Small intestine (tissue), 7 donors: ENCODE data around the gene PARD3B. TPM values are rescaled to one million over a fixed set of nuclear protein-coding genes. Genes with fewer than 3 reads are reported as not detected.
A peak's percentile ranks its signal among the peaks of the same experiment; 100 is the strongest.

Experiments used
- DNase-seq, 2 donors: peaks; one replicate each; pipeline versions ENCODE4 v3.0.0 to v3.0.0-alpha.2; 2013
- FAIRE-seq: peaks from 2 replicates; lab custom pipeline; 2012; peaks lifted over from hg19 to GRCh38; lab: Jason Lieb, UNC
- H3K27ac ChIP-seq, 3 donors: one replicate each; pipeline ENCODE4 v1.5.1; 2013; ENCODE audit warnings: low read length in 2 of 3, mild to moderate bottlenecking in 2 of 3, control low read depth in 1 of 3, inconsistent platforms in 1 of 3, low read depth in 1 of 3, moderate library complexity in 1 of 3
- H3K27me3 ChIP-seq, 3 donors: one replicate each; pipeline ENCODE4 v1.6.1; 2013; ENCODE audit warnings: low read length in 3 of 3, inconsistent platforms in 1 of 3; ENCODE audit not compliant: control insufficient read depth in 3 of 3, insufficient read depth in 3 of 3
- H3K36me3 ChIP-seq, 3 donors: one replicate each; pipeline ENCODE4 v1.6.1; 2013; ENCODE audit warnings: low read length in 3 of 3, inconsistent platforms in 1 of 3, low read depth in 1 of 3, mild to moderate bottlenecking in 1 of 3, moderate library complexity in 1 of 3; ENCODE audit not compliant: control insufficient read depth in 3 of 3, insufficient read depth in 2 of 3
- H3K4me1 ChIP-seq, 3 donors: one replicate each; pipeline ENCODE4 v1.6.1; 2013; ENCODE audit warnings: low read length in 2 of 3, inconsistent platforms in 1 of 3, low read depth in 1 of 3, mild to moderate bottlenecking in 1 of 3, moderate library complexity in 1 of 3; ENCODE audit not compliant: control insufficient read depth in 3 of 3, insufficient read depth in 2 of 3
- H3K4me3 ChIP-seq, 3 donors: one replicate each; pipeline ENCODE4 v1.5.1; 2013; ENCODE audit warnings: low read length in 3 of 3, control low read depth in 1 of 3, inconsistent platforms in 1 of 3, low read depth in 1 of 3, mild to moderate bottlenecking in 1 of 3, moderate library complexity in 1 of 3
- H3K9me3 ChIP-seq, 2 donors: one replicate each; pipeline ENCODE4 v1.6.1; 2013; ENCODE audit warnings: low read depth in 1 of 2, low read length in 1 of 2; ENCODE audit not compliant: control insufficient read depth in 2 of 2, insufficient read depth in 1 of 2
- WGBS, 3 donors: extraction: QIAGEN DNeasy Blood & Tissue Kit; methylation state at CpG; one replicate each; pipeline ENCODE4 v1.1.7; 2013; 5-methylcytosine and 5-hydroxymethylcytosine counted together
- polyA plus RNA-seq, 4 donors: library from polyadenylated mRNA; stranded (reverse) in 3 of 4; unstranded in 1 of 4; fragments of 200-250 nt in 3 of 4; fragments of 120-200 nt in 1 of 4; gene quantifications; one replicate each; pipeline versions ENCODE4 v1.2.1 to v1.2.3, GENCODE V29; 2013
- donor health status: healthy with polysubstance abuse.
- donor health status: control.
- donor health status: control.
- donor health status: Bipolar disorder and iron deficiency.
- donor health status: healthy.

Gene PARD3B
- polyA plus RNA-seq, 4 donors = 2.8 to 10.7 (median 3.6) TPM

GRCh38 chr2:205171261-205171940, 626.1 kb downstream of the PARD3B start:
- DNase-seq (no peak), FAIRE-seq (no peak)
- 75 to 89% (median 80%) methylated on average over 4 of the region's 4 CpGs for WGBS, 3 donors
- H3K36me3 ChIP-seq = peaks cover 0 to 7% (median 0%) of the 10 kb centered on the region in 3 donors
- H3K4me1 ChIP-seq = no peaks in the 10 kb centered on the region
- H3K9me3 ChIP-seq = no peaks in the 10 kb centered on the region
- H3K27ac ChIP-seq = no peak overlapping the region
- no peak overlapping the region for H3K4me3 ChIP-seq
- no peaks in the 10 kb centered on the region for H3K27me3 ChIP-seq

- Histone ChIP-seq H3K9me3 (no peaks in the 10 kb centered on the region), H3K4me3 (no peak overlapping the region), H3K27me3 (no peaks in the 10 kb centered on the region), H3K27ac (no peak overlapping the region), H3K36me3 (no peaks in the 10 kb centered on the region), H3K4me1 (no peaks in the 10 kb centered on the region)
- FAIRE-seq = no peak
- DNase-seq = no peak
- 85 to 94% (median 87%) methylated on average over 4 of the region's 4 CpGs for WGBS, 3 donors
Measured at GRCh38 chr2:205175831-205176230, 630.6 kb downstream of the PARD3B start.

GRCh38 chr2:205176546-205176945, 631.3 kb downstream of the PARD3B start:
- H3K36me3 ChIP-seq = no peaks in the 10 kb centered on the region
- no peaks in the 10 kb centered on the region for H3K4me1 ChIP-seq
- H3K9me3 ChIP-seq = no peaks in the 10 kb centered on the region
- FAIRE-seq = no peak
- no peak overlapping the region for H3K27ac ChIP-seq
- no peak for DNase-seq
- no peak overlapping the region for H3K4me3 ChIP-seq
- H3K27me3 ChIP-seq = no peaks in the 10 kb centered on the region
- 78 to 87% (median 80%) methylated on average over 2 of the region's 2 CpGs for WGBS, 3 donors

GRCh38 chr2:205177546-205177945, 632.3 kb downstream of the PARD3B start:
- H3K36me3 ChIP-seq = no peaks in the 10 kb centered on the region
- no peaks in the 10 kb centered on the region for H3K9me3 ChIP-seq
- FAIRE-seq (no peak), DNase-seq (no peak)
- H3K4me3 ChIP-seq = no peak overlapping the region
- no peak overlapping the region for H3K27ac ChIP-seq
- no peaks in the 10 kb centered on the region for H3K27me3 ChIP-seq
- H3K4me1 ChIP-seq = no peaks in the 10 kb centered on the region

GRCh38 chr2:205180730-205181129, 635.5 kb downstream of the PARD3B start:
- DNase-seq = no peak
- Histone ChIP-seq H3K27me3 (no peaks in the 10 kb centered on the region), H3K4me1 (no peaks in the 10 kb centered on the region), H3K9me3 (no peaks in the 10 kb centered on the region), H3K27ac (no peak overlapping the region), H3K36me3 (peaks cover 0 to 3% (median 0%) of the 10 kb centered on the region in 3 donors), H3K4me3 (no peak overlapping the region)
- no peak for FAIRE-seq
- 79 to 92% (median 87%) methylated on average over 3 of the region's 3 CpGs for WGBS, 3 donors

- Histone ChIP-seq H3K4me1 (no peaks in the 10 kb centered on the region), H3K36me3 (peaks cover 0 to 3% (median 0%) of the 10 kb centered on the region in 3 donors), H3K27ac (no peak overlapping the region), H3K4me3 (no peak overlapping the region), H3K9me3 (no peaks in the 10 kb centered on the region), H3K27me3 (no peaks in the 10 kb centered on the region)
- DNase-seq (no peak), FAIRE-seq (no peak)
- 71 to 89% (median 86%) methylated on average over 6 of the region's 6 CpGs for WGBS, 3 donors
Measured at GRCh38 chr2:205187731-205188130, 642.5 kb downstream of the PARD3B start.

- H3K27me3 ChIP-seq = no peaks in the 10 kb centered on the region
- H3K9me3 ChIP-seq = no peaks in the 10 kb centered on the region
- peaks cover 0 to under 1% (median 0%) of the 10 kb centered on the region in 3 donors for H3K36me3 ChIP-seq
- DNase-seq (peak in 1 of 2 donors; percentile 11), FAIRE-seq (no peak)
- no peak overlapping the region for H3K27ac ChIP-seq
- WGBS, 3 donors = 77 to 89% (median 83%) methylated on average over 9 of the region's 9 CpGs
- H3K4me1 ChIP-seq = no peaks in the 10 kb centered on the region
- H3K4me3 ChIP-seq = no peak overlapping the region
Measured at GRCh38 chr2:205188239-205189138, 643.2 kb downstream of the PARD3B start.

GRCh38 chr2:205189301-205189700, 644.0 kb downstream of the PARD3B start:
- Histone ChIP-seq H3K36me3 (peaks cover 0 to 5% (median 0%) of the 10 kb centered on the region in 3 donors), H3K27me3 (no peaks in the 10 kb centered on the region), H3K4me3 (no peak overlapping the region), H3K27ac (no peak overlapping the region), H3K4me1 (no peaks in the 10 kb centered on the region), H3K9me3 (no peaks in the 10 kb centered on the region)
- DNase-seq = no peak
- FAIRE-seq = no peak
- WGBS, 3 donors = 81 to 94% (median 85%) methylated on average over 7 of the region's 7 CpGs
